Upper lobe of left lung (tissue), 6 donors: Measurements from ENCODE around the gene CSF1R. TPM values are rescaled to one million over a fixed set of nuclear protein-coding genes. Genes with fewer than 3 reads are reported as not detected.

ENCODE experiments used
- ATAC-seq, 2 donors: fragments of 200-7000 bp; cut with Tn5 transposase; one replicate each; pipeline ENCODE4 v1.9.1; 2022; ENCODE audit warnings: mild to moderate bottlenecking in 2 of 2, moderate library complexity in 2 of 2; ENCODE audit not compliant: low FRiP score in 2 of 2
- DNase-seq, 2 donors: peaks; one replicate each; pipeline ENCODE4 v3.0.0-alpha.2; 2019 to 2020
- H3K27ac ChIP-seq, 4 donors: fragments of 200-600 bp; sonication (generic); one replicate each; pipeline ENCODE4 v1.5.1; 2016 to 2019
- H3K27me3 ChIP-seq, 4 donors: fragments of 200-600 bp; sonication (generic); one replicate each; pipeline ENCODE4 v1.5.1; 2017 to 2019
- H3K36me3 ChIP-seq, 4 donors: fragments of 200-600 bp; sonication (generic); one replicate each; pipeline ENCODE4 v1.5.1; 2016 to 2019
- H3K4me1 ChIP-seq, 4 donors: fragments of 200-600 bp; sonication (generic); one replicate each; pipeline ENCODE4 v1.5.1; 2018 to 2019
- H3K4me3 ChIP-seq, 4 donors: fragments of 200-600 bp; sonication (generic); one replicate each; pipeline ENCODE4 v1.5.1; 2017 to 2019; ENCODE audit warnings: mild to moderate bottlenecking in 2 of 4, moderate library complexity in 1 of 4
- H3K9me3 ChIP-seq, 4 donors: fragments of 200-600 bp; sonication (generic); one replicate each; pipeline ENCODE4 v1.5.1; 2018 to 2019
- EP300 ChIP-seq, 4 donors: sonication (generic); formaldehyde crosslinking; IDR thresholded peaks; one replicate each; pipeline ENCODE4 v1.5.1; 2017; ENCODE audit warnings: antibody characterized with exemption in 4 of 4, control low read depth in 2 of 4
- POLR2A ChIP-seq, 4 donors: fragments of 450-650 bp; IDR thresholded peaks; one replicate each; pipeline ENCODE4 v1.5.1; 2016 to 2017; ENCODE audit warnings: antibody characterized with exemption in 4 of 4, mild to moderate bottlenecking in 2 of 4
- POLR2AphosphoS5 ChIP-seq, 2 donors: sonication (generic); formaldehyde crosslinking; IDR thresholded peaks; one replicate each; pipeline ENCODE4 v1.5.1; 2017; ENCODE audit warnings: antibody characterized with exemption in 2 of 2
- WGBS, 2 donors: methylation state at CpG; one replicate each; pipeline ENCODE4 v1.1.5; 2017 to 2018; 5-methylcytosine and 5-hydroxymethylcytosine counted together
- total RNA-seq, 6 donors: library from RNA; depleted of rRNA in 4 of 6; stranded (reverse); fragments of >200 nt in 4 of 6; gene quantifications; one replicate each; pipeline versions ENCODE4 v1.1.0 to v1.2.1, GENCODE V29; 2016 to 2021
- TF ChIP-seq, protein P1 (sequence below), 6 experiments: fragments of 450-650 bp in 4 of 6; fragments of 200-600 bp in 2 of 6; sonication (generic) in 2 of 6; IDR thresholded peaks; one replicate each; pipeline ENCODE4 v1.5.1; 2016 to 2019; ENCODE audit warnings: antibody characterized with exemption in 6 of 6
- donor health status: DM: no; HTN: no; CAD: no; lungs with moderate emphysema.
- donor health status: DM: no; HTN: yes; CAD: no; lungs with severe emphysema.

CSF1R gene
- total RNA-seq, 6 donors from 2014 or later = 13.9 to 101 (median 57.9) TPM

DNA sequence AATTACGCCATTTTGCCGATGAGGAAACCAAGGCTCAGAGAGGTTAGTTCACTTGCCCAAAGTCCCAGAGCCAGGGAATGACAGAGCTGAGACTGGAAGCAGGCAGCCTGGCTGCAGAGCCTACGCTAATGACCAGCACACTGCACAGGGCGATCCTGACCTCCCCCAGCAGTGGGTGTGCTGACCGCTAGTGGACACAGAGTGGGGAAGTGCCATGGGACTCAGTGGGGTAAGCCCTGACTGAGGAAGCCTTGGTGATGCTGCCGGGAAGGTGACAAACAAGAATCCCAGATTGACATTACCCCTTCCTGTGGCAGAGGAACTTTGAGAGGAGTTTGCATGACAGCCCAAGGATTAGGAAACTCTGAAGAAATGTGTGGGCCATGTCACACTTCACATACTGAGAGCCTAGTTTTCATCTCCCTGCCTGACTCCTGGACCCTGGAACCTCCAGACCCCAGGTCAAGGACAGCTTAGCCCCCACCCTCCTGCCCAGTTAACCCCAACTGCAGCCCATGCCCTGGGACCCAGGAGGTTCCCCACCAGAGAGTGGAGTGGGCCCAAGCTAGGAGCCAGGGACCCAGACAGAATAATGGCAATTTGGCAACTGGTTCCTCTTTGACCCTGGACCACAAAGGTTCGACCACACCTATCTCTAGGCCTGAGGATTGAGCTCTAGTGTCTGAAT lies 19.7 kb upstream of the CSF1R start:
- 80 to 88% methylated on average over 7 of the region's 7 CpGs for WGBS, 2 donors
- ATAC-seq = peak; percentile 47 to 67
- DNase-seq = peak in 1 of 2 donors; percentile 12

DNA sequence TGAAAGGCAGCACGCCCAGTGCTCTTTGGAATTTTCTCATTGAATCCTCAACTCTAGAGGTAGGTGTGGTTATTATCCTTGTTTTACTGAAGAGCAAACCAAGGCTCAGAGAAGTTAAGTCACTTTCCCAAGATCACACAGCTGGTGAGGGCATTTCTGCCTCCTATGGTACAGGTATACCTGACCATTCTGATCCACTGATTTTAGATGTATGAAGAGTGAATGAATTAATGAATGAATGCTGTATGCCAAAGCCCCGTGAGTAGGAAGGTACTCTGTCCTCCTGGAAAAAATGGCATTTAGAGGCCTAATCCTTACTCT lies 18.2 kb upstream of the CSF1R start:
- H3K4me1 ChIP-seq = peaks cover 0 to 14% (median 0%) of the 10 kb centered on the region in 4 donors
- no peak for ATAC-seq
- no peak for DNase-seq
- no peak overlapping the region for H3K4me3 ChIP-seq
- WGBS, 2 donors = 94 to 95% methylated on average over 2 of the region's 2 CpGs
- no peak overlapping the region for H3K27ac ChIP-seq
- H3K27me3 ChIP-seq = no peaks in the 10 kb centered on the region
- no peaks in the 10 kb centered on the region for H3K36me3 ChIP-seq
- H3K9me3 ChIP-seq = no peaks in the 10 kb centered on the region
- TF ChIP-seq POLR2AphosphoS5 (IDR thresholded peaks at IDR 0.05) = no peak
- no peak for TF ChIP-seq EP300 (IDR thresholded peaks at IDR 0.05)
- TF ChIP-seq, protein P1, sequence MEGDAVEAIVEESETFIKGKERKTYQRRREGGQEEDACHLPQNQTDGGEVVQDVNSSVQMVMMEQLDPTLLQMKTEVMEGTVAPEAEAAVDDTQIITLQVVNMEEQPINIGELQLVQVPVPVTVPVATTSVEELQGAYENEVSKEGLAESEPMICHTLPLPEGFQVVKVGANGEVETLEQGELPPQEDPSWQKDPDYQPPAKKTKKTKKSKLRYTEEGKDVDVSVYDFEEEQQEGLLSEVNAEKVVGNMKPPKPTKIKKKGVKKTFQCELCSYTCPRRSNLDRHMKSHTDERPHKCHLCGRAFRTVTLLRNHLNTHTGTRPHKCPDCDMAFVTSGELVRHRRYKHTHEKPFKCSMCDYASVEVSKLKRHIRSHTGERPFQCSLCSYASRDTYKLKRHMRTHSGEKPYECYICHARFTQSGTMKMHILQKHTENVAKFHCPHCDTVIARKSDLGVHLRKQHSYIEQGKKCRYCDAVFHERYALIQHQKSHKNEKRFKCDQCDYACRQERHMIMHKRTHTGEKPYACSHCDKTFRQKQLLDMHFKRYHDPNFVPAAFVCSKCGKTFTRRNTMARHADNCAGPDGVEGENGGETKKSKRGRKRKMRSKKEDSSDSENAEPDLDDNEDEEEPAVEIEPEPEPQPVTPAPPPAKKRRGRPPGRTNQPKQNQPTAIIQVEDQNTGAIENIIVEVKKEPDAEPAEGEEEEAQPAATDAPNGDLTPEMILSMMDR (IDR thresholded peaks at IDR 0.05) = no peak
- TF ChIP-seq POLR2A (IDR thresholded peaks at IDR 0.05) = no peak

More for the DNA sequence above, 19.7 kb upstream of the CSF1R start:
- no peak overlapping the region for H3K27ac ChIP-seq
- H3K9me3 ChIP-seq = no peaks in the 10 kb centered on the region
- TF ChIP-seq, protein P1 (IDR thresholded peaks at IDR 0.05) = no peak
- TF ChIP-seq POLR2A (IDR thresholded peaks at IDR 0.05) (no peak), EP300 (IDR thresholded peaks at IDR 0.05) (no peak), POLR2AphosphoS5 (IDR thresholded peaks at IDR 0.05) (no peak)
- no peaks in the 10 kb centered on the region for H3K36me3 ChIP-seq
- no peak overlapping the region for H3K4me3 ChIP-seq
- H3K4me1 ChIP-seq = peaks cover 0 to 14% (median 0%) of the 10 kb centered on the region in 4 donors
- H3K27me3 ChIP-seq = no peaks in the 10 kb centered on the region

DNA sequence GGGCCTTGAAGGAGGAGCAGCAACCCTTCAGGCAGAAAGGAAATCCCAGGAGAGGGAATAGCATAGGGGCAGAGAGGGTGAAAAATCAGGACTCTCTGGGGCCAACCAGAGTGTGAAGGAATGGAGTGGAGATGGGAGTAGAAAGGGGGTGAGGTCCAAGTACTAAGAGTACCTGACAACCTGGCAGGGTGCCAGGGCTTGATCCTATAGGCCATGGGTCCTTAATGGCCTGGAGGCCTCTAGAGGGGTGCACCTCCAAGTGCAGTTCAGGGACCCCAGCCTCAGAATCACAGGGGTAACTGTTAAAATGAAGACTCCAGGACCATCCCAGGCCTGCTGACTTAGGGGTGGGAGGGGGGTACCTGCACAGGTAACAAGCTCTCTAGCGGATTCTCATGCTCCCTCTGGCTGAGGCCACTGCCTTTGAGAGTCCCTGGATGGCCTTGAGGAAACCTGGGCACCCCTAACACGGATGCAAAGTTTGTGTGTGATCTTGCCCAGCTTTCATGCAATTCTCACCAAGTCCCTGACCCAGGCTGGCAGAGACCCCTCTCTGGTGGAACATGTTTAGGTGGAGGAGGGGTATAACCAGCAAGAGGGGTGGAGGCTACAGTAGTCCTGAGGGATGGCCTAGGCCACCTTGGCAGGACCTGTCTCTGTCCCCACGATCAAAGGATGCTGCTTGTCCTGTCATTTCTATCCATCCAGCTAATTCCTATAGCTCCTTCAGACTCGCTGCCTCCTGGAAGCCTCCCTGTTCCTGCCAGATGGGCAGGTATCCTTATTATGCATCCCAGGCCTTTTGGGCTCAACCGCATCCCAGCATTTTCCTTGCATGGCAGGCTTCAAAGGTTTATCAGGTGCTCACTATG lies 17.6 kb upstream of the CSF1R start:
- 76 to 98% methylated on average over 4 to 5 of the region's 5 CpGs for WGBS, 2 donors

GRCh38 chr5:150101023-150101422 lies 14.7 kb upstream of the CSF1R start:
- ATAC-seq (no peak), DNase-seq (no peak)
- Histone ChIP-seq H3K27ac (no peak overlapping the region), H3K9me3 (no peaks in the 10 kb centered on the region), H3K36me3 (no peaks in the 10 kb centered on the region), H3K4me3 (no peak overlapping the region), H3K4me1 (no peaks in the 10 kb centered on the region), H3K27me3 (no peaks in the 10 kb centered on the region)
- WGBS, 2 donors = 84 to 86% methylated on average over 6 of the region's 6 CpGs
- TF ChIP-seq POLR2A (IDR thresholded peaks at IDR 0.05) = no peak
- TF ChIP-seq EP300 (IDR thresholded peaks at IDR 0.05) = no peak
- no peak for TF ChIP-seq POLR2AphosphoS5 (IDR thresholded peaks at IDR 0.05)
- TF ChIP-seq, protein P1 (IDR thresholded peaks at IDR 0.05) = no peak

More for the DNA sequence above, 17.6 kb upstream of the CSF1R start:
- H3K9me3 ChIP-seq = no peaks in the 10 kb centered on the region
- TF ChIP-seq EP300 (IDR thresholded peaks at IDR 0.05) (no peak), POLR2A (IDR thresholded peaks at IDR 0.05) (no peak), POLR2AphosphoS5 (IDR thresholded peaks at IDR 0.05) (no peak)
- TF ChIP-seq, protein P1 (IDR thresholded peaks at IDR 0.05) = no peak
- no peaks in the 10 kb centered on the region for H3K36me3 ChIP-seq
- no peak overlapping the region for H3K27ac ChIP-seq
- H3K4me3 ChIP-seq = no peak overlapping the region
- H3K27me3 ChIP-seq = no peaks in the 10 kb centered on the region
- H3K4me1 ChIP-seq = peaks cover 0 to 14% (median 0%) of the 10 kb centered on the region in 4 donors
- ATAC-seq = no peak
- DNase-seq = no peak
